GM18507 (cell line): ENCODE measurements around the gene NDUFA3.
A peak's percentile ranks its signal among the peaks of the same experiment; 100 is the strongest.
"Not testable (repeated sequence)": the region's sequence is repeated elsewhere in the genome, so short reads cannot be mapped to it uniquely, and the experiment has no call there.

Source experiments
- DNase-seq: peaks from one replicate; pipeline ENCODE4 v3.0.0; 2011; ENCODE audit warnings: low read depth; ENCODE audit not compliant: insufficient read length; ENCODE audit errors: extremely low spot score
- FAIRE-seq: peaks from 2 replicates; lab custom pipeline; 2011; peaks lifted over from hg19 to GRCh38; lab: Jason Lieb, UNC

NDUFA3 gene

GRCh38 chr19:54102421-54103169, at the start of gene NDUFA3:
TSS of gene NDUFA3 (plus strand) at chr19:54102855. CDS start at chr19:54102879, 24 bp downstream.
- FAIRE-seq (peak; percentile 99), DNase-seq (peak; percentile 100)

GRCh38 chr19:54062643-54063042, 40.0 kb upstream of the NDUFA3 start:
- FAIRE-seq (no peak), DNase-seq (no peak)

- no peak for FAIRE-seq
- no peak for DNase-seq
These were observed 39.1 kb upstream of the NDUFA3 start, which contains the start of gene VSTM1 for GRCh38 chr19:54063350-54064116. TSS of gene VSTM1 (minus strand) at chr19:54063897. CDS start at chr19:54063777, 120 bp downstream.

- DNase-seq (no peak), FAIRE-seq (no peak)
These were observed 33.2 kb upstream of the NDUFA3 start for GRCh38 chr19:54069470-54069869.

GRCh38 chr19:54073829-54074228, 28.8 kb upstream of the NDUFA3 start:
- DNase-seq = no peak
- FAIRE-seq = no peak

- no peak for DNase-seq
- FAIRE-seq = no peak
These were observed 27.8 kb upstream of the NDUFA3 start for GRCh38 chr19:54074851-54075250.

- FAIRE-seq = no peak
- DNase-seq = no peak
These were observed 25.3 kb upstream of the NDUFA3 start for GRCh38 chr19:54077334-54077733.

GRCh38 chr19:54081032-54081431, 21.6 kb upstream of the NDUFA3 start, which contains the start of gene TARM1:
TSS of gene TARM1 (minus strand) at chr19:54081365. CDS start at chr19:54081340, 25 bp downstream.
- DNase-seq = no peak
- FAIRE-seq = no peak

GRCh38 chr19:54084410-54084809, 18.2 kb upstream of the NDUFA3 start:
- FAIRE-seq (no peak), DNase-seq (no peak)

GRCh38 chr19:54094426-54095000, 8.1 kb upstream of the NDUFA3 start:
- no peak for DNase-seq
- FAIRE-seq = no peak

GRCh38 chr19:54095136-54095858, 7.4 kb upstream of the NDUFA3 start:
- FAIRE-seq (no peak), DNase-seq (no peak)

GRCh38 chr19:54095859-54096616, 6.6 kb upstream of the NDUFA3 start:
- DNase-seq, FAIRE-seq: not testable (repeated sequence)

- DNase-seq (no peak), FAIRE-seq (no peak)
These were observed 6.0 kb upstream of the NDUFA3 start for GRCh38 chr19:54096617-54097106.

- DNase-seq (no peak), FAIRE-seq (no peak)
These were observed 3.3 kb upstream of the NDUFA3 start for GRCh38 chr19:54099190-54099902.

GRCh38 chr19:54099903-54100255, 2.8 kb upstream of the NDUFA3 start:
- DNase-seq, FAIRE-seq: not testable (repeated sequence)

- FAIRE-seq = no peak
These were observed 2.1 kb upstream of the NDUFA3 start, which contains the start of gene OSCAR for GRCh38 chr19:54100561-54100960. TSS of gene OSCAR (minus strand) at chr19:54100803. CDS start at chr19:54100792, 11 bp downstream.

GRCh38 chr19:54104998-54105715, 2.5 kb downstream of the NDUFA3 start:
- DNase-seq (no peak), FAIRE-seq (no peak)

More at GRCh38 chr19:54100561-54100960, 2.1 kb upstream of the NDUFA3 start, which contains the start of gene OSCAR:
- no peak for DNase-seq
